MCF 10A (cell line): Measurements from ENCODE around the gene GSTT4. TPM values are rescaled to one million over a fixed set of nuclear protein-coding genes. Genes with fewer than 3 reads are reported as not detected.
"Not testable (repeated sequence)": the region's sequence is repeated elsewhere in the genome, so short reads cannot be mapped to it uniquely, and the experiment has no call there.

Experiments
- BruUV-seq: library from RNA; stranded (reverse); fragments of 400-500 nt; replicated peaks from 2 replicates; lab custom pipeline; 2021; lab: Mats Ljungman, UMichigan
- CTCF ChIA-PET: fragments of 300-600 bp; sonication (Branson Sonifier 250); formaldehyde crosslinking; extraction: SDS; loops from one replicate; lab custom pipeline; 2021; ENCODE audit warnings: antibody characterized with exemption, inconsistent platforms; lab: Yijun Ruan, JAX
- POLR2A ChIA-PET: fragments of 300-600, 350-650 bp; sonication (Branson Sonifier 250); formaldehyde crosslinking; extraction: SDS; loops from one replicate; lab custom pipeline; 2020; ENCODE audit warnings: antibody characterized with exemption, inconsistent platforms; lab: Yijun Ruan, JAX
- DNase-seq: peaks from one replicate; pipeline ENCODE4 v3.0.0-alpha.2; 2018; ENCODE audit not compliant: unreplicated experiment
- H3K27ac Mint-ChIP-seq: one replicate; pipeline ENCODE4 v1.8.0; 2022; ENCODE audit warnings: mild to moderate bottlenecking, low read depth, mixed read lengths; ENCODE audit not compliant: unreplicated experiment
- H3K27me3 Mint-ChIP-seq: one replicate; pipeline ENCODE4 v1.8.0; 2022; ENCODE audit warnings: mixed read lengths; ENCODE audit not compliant: insufficient read depth, unreplicated experiment
- H3K36me3 Mint-ChIP-seq: one replicate; pipeline ENCODE4 v1.8.0; 2022; ENCODE audit warnings: mild to moderate bottlenecking, moderate library complexity, mixed read lengths; ENCODE audit not compliant: insufficient read depth, unreplicated experiment
- H3K4me1 Mint-ChIP-seq: one replicate; pipeline ENCODE4 v1.8.0; 2022; ENCODE audit warnings: mixed read lengths; ENCODE audit not compliant: insufficient read depth, unreplicated experiment
- H3K4me3 Mint-ChIP-seq: one replicate; pipeline ENCODE4 v1.8.0; 2022; ENCODE audit warnings: mild to moderate bottlenecking, moderate library complexity, mixed read lengths; ENCODE audit not compliant: unreplicated experiment
- H3K9me3 Mint-ChIP-seq: one replicate; pipeline ENCODE4 v1.8.0; 2022; ENCODE audit warnings: mixed read lengths; ENCODE audit not compliant: unreplicated experiment
- intact Hi-C: fragments of 100-400 bp; cut with micrococcal nuclease; formaldehyde crosslinking; loops from 2 replicates; pipeline ENCODE4 v1.14.1; 2022
- total RNA-seq: library from RNA; stranded (reverse); gene quantifications from 2 replicates; pipeline ENCODE4 v1.2.3, GENCODE V29; 2022
- TF ChIP-seq, protein P1 (sequence below): fragments of 200-600 bp; IDR thresholded peaks from one replicate; pipeline ENCODE4 v1.8.0; 2022; ENCODE audit warnings: antibody characterized with exemption, mild to moderate bottlenecking; ENCODE audit not compliant: unreplicated experiment

Gene GSTT4
- total RNA-seq, 1 experiment from 2014 or later: not detected

DNA sequence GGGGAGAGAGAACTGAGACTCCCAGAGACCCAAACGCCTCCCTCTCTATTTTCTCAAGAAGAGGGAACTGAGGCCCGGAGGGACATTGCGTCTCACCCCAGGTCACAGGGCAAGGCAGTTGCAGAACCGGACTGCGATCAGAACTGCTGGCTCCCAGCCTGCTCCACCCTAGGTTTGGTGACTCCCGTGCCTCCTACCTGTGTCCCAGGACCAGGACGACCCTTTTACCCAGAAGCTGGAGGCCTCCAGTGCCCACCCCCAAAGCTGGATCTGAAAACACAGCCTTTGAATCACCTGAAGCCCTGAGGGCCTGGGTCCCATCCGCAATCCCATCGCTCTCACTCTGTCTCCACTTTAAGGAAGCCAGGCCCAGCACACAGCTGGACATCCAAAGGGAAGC lies 1.4 kb downstream of the GSTT4 start:
- H3K9me3 Mint-ChIP-seq: no peaks in the 10 kb centered on the region
- CTCF ChIA-PET: interaction anchor here (1.0 kb wide), 1 partner anchor 103 kb away, joined by 5 read pairs; no protein-coding TSS in a partner anchor

DNA sequence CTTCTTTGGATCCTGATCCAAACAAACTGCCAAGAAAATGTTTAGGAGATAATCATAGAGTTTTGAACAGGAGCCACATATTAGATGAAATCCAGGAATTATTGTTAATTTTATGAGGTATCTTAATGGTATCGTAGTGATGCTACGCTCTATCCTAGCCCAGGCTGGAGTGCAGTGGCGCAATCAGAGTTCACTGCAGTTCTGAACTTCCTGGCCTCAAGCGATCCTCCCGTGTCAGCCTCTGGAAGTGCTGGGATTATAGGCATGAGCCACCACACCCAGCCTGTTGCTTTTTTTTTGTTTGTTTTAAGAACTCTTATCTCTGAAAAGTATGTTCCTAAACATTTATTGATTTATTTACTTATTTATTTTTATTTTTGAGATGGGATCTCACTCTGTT lies 2.4 kb downstream of the GSTT4 start:
- TF ChIP-seq, protein P1, sequence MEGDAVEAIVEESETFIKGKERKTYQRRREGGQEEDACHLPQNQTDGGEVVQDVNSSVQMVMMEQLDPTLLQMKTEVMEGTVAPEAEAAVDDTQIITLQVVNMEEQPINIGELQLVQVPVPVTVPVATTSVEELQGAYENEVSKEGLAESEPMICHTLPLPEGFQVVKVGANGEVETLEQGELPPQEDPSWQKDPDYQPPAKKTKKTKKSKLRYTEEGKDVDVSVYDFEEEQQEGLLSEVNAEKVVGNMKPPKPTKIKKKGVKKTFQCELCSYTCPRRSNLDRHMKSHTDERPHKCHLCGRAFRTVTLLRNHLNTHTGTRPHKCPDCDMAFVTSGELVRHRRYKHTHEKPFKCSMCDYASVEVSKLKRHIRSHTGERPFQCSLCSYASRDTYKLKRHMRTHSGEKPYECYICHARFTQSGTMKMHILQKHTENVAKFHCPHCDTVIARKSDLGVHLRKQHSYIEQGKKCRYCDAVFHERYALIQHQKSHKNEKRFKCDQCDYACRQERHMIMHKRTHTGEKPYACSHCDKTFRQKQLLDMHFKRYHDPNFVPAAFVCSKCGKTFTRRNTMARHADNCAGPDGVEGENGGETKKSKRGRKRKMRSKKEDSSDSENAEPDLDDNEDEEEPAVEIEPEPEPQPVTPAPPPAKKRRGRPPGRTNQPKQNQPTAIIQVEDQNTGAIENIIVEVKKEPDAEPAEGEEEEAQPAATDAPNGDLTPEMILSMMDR: no peak
- Mint-ChIP-seq H3K4me3 (no peak overlapping the region), H3K36me3 (no peaks in the 10 kb centered on the region), H3K27ac (no peak overlapping the region), H3K27me3 (no peaks in the 10 kb centered on the region), H3K4me1 (no peaks in the 10 kb centered on the region), H3K9me3 (no peaks in the 10 kb centered on the region)
- no TSS peak for BruUV-seq
- ChIA-PET CTCF (no interaction called here), POLR2A (no interaction called here)
- intact Hi-C loops: no loop called here
- peak; percentile 57 for DNase-seq

More for the DNA sequence above, 1.4 kb downstream of the GSTT4 start:
- intact Hi-C loops: no loop called here
- no TSS peak for BruUV-seq
- no peaks in the 10 kb centered on the region for H3K4me1 Mint-ChIP-seq
- POLR2A ChIA-PET: interaction anchor here (0.7 to 1.0 kb wide), 3 partner anchors 11 to 264 kb away, joined by 3 read pairs; no protein-coding TSS in a partner anchor
- H3K36me3 Mint-ChIP-seq: no peaks in the 10 kb centered on the region
- TF ChIP-seq, protein P1: no peak
- no peaks in the 10 kb centered on the region for H3K27me3 Mint-ChIP-seq
- H3K4me3 Mint-ChIP-seq: no peak overlapping the region
- no peak for DNase-seq
- H3K27ac Mint-ChIP-seq: no peak overlapping the region

DNA sequence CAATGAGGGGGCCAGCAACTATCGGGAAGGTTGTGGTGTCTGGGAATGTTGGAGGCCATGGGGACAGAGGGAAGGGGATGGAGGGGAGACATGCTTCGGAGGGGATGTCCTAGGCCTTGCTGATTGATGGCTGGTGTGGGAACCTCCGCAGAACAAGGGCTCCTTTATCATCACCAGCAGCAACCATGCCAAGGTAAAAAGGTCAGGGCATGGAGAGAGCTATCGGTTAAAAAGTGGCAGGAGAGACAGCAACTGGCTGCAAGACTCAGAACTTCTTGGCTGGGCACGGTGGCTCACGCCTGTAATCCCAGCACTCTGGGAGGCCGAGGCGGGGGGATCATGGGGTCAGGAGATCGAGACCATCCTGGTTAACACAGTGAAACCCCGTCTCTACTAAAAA lies 3.0 kb downstream of the GSTT4 start:
- Mint-ChIP-seq H3K4me1 (no peaks in the 10 kb centered on the region), H3K27ac (no peak overlapping the region), H3K36me3 (no peaks in the 10 kb centered on the region), H3K27me3 (no peaks in the 10 kb centered on the region), H3K4me3 (no peak overlapping the region), H3K9me3 (no peaks in the 10 kb centered on the region)
- no peak for DNase-seq
- ChIA-PET POLR2A (no interaction called here), CTCF (no interaction called here)
- TF ChIP-seq, protein P1: no peak
- intact Hi-C loops: no loop called here
- BruUV-seq: no TSS peak

DNA sequence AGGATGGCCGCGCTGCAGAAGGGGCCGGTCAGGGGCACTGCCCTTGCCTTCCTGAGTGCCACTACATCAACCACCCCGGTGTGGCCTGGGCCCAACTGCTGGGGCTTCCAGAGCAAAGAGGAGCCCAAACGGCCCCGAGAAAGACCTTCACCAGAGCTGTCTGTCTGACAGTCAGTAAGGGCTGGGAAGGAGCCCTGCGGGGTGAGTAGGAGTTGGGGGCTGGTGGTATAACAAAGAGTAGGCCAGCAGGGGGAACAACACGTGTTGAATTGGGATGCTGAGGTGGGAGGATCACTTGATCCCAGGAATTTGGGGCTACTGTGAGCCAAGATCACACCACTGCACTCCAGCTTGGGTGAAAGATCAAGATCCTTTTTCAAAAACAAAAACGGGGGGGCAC lies 3.9 kb downstream of the GSTT4 start:
- BruUV-seq: no TSS peak
- CTCF ChIA-PET: no interaction called here
- no peaks in the 10 kb centered on the region for H3K4me1 Mint-ChIP-seq
- H3K27me3 Mint-ChIP-seq: no peaks in the 10 kb centered on the region
- no peaks in the 10 kb centered on the region for H3K9me3 Mint-ChIP-seq
- TF ChIP-seq, protein P1: no peak
- DNase-seq: no peak
- H3K4me3 Mint-ChIP-seq: no peak overlapping the region
- H3K27ac Mint-ChIP-seq: no peak overlapping the region
- intact Hi-C loops: no loop called here
- H3K36me3 Mint-ChIP-seq: no peaks in the 10 kb centered on the region
- POLR2A ChIA-PET: no interaction called here

DNA sequence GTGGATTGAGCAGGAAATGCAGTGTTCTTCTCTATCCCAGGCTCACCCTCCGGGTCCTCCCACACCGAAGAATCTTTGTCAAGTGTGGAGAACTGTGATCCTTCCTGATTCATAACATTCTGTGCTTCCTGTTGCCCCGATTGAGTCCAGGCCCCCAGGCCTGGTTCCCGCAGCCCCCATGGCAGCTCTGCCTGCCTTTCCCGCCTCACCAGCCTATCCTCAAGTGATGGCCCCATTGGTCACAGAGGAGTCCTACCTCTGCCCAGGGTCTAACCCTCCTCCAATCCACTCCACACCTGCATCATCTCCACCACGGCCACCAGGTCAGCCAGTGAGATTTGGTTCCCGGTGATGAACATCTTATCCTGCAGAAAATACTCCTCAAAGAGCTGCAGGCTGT lies 5.5 kb downstream of the GSTT4 start:
- intact Hi-C loops, BruUV-seq, CTCF ChIA-PET, H3K27me3 Mint-ChIP-seq, H3K4me3 Mint-ChIP-seq, H3K36me3 Mint-ChIP-seq, DNase-seq, H3K4me1 Mint-ChIP-seq, H3K27ac Mint-ChIP-seq, H3K9me3 Mint-ChIP-seq, POLR2A ChIA-PET: not testable (repeated sequence)
